GM19455 (cell line): ENCODE measurements around the gene LRRC37B.
"Not testable (repeated sequence)": the region's sequence is repeated elsewhere in the genome, so short reads cannot be mapped to it uniquely, and the experiment has no call there.

ENCODE experiments used
- ATAC-seq: cut with Tn5 transposase; IDR thresholded peaks from one replicate; pipeline ENCODE4 v1.9.1; 2021; ENCODE audit not compliant: unreplicated experiment

Gene LRRC37B

GRCh38 chr17:32084942-32085829 is 78.0 kb downstream of the LRRC37B start:
- not testable (repeated sequence) for ATAC-seq

GRCh38 chr17:32086833-32087232 is 79.7 kb downstream of the LRRC37B start:
- not testable (repeated sequence) for ATAC-seq

- not testable (repeated sequence) for ATAC-seq
These were observed 84.9 kb downstream of the LRRC37B start for GRCh38 chr17:32092062-32092461.

GRCh38 chr17:32099686-32100085 is 92.5 kb downstream of the LRRC37B start:
- ATAC-seq: no peak

- ATAC-seq: not testable (repeated sequence)
These were observed 93.1 kb downstream of the LRRC37B start for GRCh38 chr17:32100323-32100722.

GRCh38 chr17:32100971-32101631 is 93.9 kb downstream of the LRRC37B start:
- ATAC-seq: no peak

- no peak for ATAC-seq
These were observed 95.0 kb downstream of the LRRC37B start for GRCh38 chr17:32102172-32102571.

GRCh38 chr17:32102646-32103186 is 95.5 kb downstream of the LRRC37B start:
- no peak for ATAC-seq
